A673 (cell line): Measurements from ENCODE around the gene PIGL. TPM values are rescaled to one million over a fixed set of nuclear protein-coding genes. Genes with fewer than 3 reads are reported as not detected.

Source experiments
- BruUV-seq: library from RNA; stranded (reverse); fragments of 400-500 nt; replicated peaks from 2 replicates; lab custom pipeline; 2021; lab: Mats Ljungman, UMichigan
- CTCF ChIA-PET: fragments of 300-600 bp; sonication (Branson Sonifier 250); formaldehyde crosslinking; loops from one replicate; lab custom pipeline; 2022; ENCODE audit warnings: antibody characterized with exemption; lab: Charles Lee
- POLR2A ChIA-PET: fragments of 300-600 bp; sonication (Branson Sonifier 250); formaldehyde crosslinking; loops from one replicate; lab custom pipeline; 2022; ENCODE audit warnings: antibody characterized with exemption; ENCODE audit not compliant: low non-redundant PET; lab: Charles Lee
- DNase-seq: peaks from one replicate; pipeline ENCODE4 v3.0.0-alpha.2; 2015; ENCODE audit warnings: low spot score
- H3K27ac ChIP-seq: fragments of 200-600 bp; sonication (generic); 2 replicates; pipeline ENCODE4 v1.5.1; 2016; ENCODE audit warnings: mixed run types, low read depth, mild to moderate bottlenecking, mixed read lengths, antibody characterized with exemption, low read length; ENCODE audit not compliant: poor library complexity, severe bottlenecking
- H3K27me3 ChIP-seq: fragments of 200-600 bp; sonication (generic); replicated peaks from 2 replicates; pipeline ENCODE4 v1.6.1; 2017; ENCODE audit warnings: mixed run types, low read depth, mild to moderate bottlenecking, mixed read lengths, antibody characterized with exemption, low read length; ENCODE audit not compliant: insufficient read depth, poor library complexity
- H3K36me3 ChIP-seq: fragments of 200-600 bp; sonication (generic); 2 replicates; pipeline ENCODE4 v1.6.1; 2016; ENCODE audit warnings: mixed run types, mild to moderate bottlenecking, mixed read lengths, antibody characterized with exemption, low read length; ENCODE audit not compliant: insufficient read depth, poor library complexity, severe bottlenecking
- H3K4me1 ChIP-seq: fragments of 200-600 bp; sonication (generic); 2 replicates; pipeline ENCODE4 v1.6.1; 2017; ENCODE audit warnings: mixed run types, mild to moderate bottlenecking, mixed read lengths, antibody characterized with exemption, low read length; ENCODE audit not compliant: insufficient read depth, poor library complexity, severe bottlenecking
- H3K4me3 ChIP-seq: fragments of 200-600 bp; sonication (generic); 2 replicates; pipeline ENCODE4 v1.5.1; 2016; ENCODE audit warnings: low read depth, mixed run types, mild to moderate bottlenecking, mixed read lengths, low read length; ENCODE audit not compliant: poor library complexity, severe bottlenecking
- H3K9me3 ChIP-seq: fragments of 200-600 bp; sonication (generic); 2 replicates; pipeline ENCODE4 v1.6.1; 2016; ENCODE audit warnings: mixed run types, low read depth, mild to moderate bottlenecking, mixed read lengths, antibody characterized with exemption, low read length; ENCODE audit not compliant: poor library complexity, severe bottlenecking
- EZH2 ChIP-seq: fragments of 200-600 bp; sonication (generic); IDR thresholded peaks from 2 replicates; pipeline ENCODE4 v1.6.1; 2017; ENCODE audit warnings: borderline replicate concordance, low read depth, mild to moderate bottlenecking, mixed read lengths, antibody characterized with exemption, low read length; ENCODE audit not compliant: poor library complexity, severe bottlenecking
- intact Hi-C: fragments of 100-400 bp; cut with micrococcal nuclease; formaldehyde crosslinking; loops from one replicate; pipeline ENCODE4 v1.10.0; 2022; ENCODE audit not compliant: unreplicated experiment
- total RNA-seq: library from RNA; stranded (reverse); gene quantifications from 2 replicates; pipeline ENCODE4 v1.2.3, GENCODE V29; 2021
- TF ChIP-seq, protein P1 (sequence below): fragments of 300-800, 200-600 bp; sonication (generic); conservative IDR thresholded peaks from 2 replicates; pipeline ENCODE4 v1.5.1; 2017; ENCODE audit warnings: low read depth, mild to moderate bottlenecking, antibody characterized with exemption, low read length, moderate library complexity, mixed read lengths

PIGL gene
- total RNA-seq, 1 experiment from 2014 or later = 31.7 TPM

DNA sequence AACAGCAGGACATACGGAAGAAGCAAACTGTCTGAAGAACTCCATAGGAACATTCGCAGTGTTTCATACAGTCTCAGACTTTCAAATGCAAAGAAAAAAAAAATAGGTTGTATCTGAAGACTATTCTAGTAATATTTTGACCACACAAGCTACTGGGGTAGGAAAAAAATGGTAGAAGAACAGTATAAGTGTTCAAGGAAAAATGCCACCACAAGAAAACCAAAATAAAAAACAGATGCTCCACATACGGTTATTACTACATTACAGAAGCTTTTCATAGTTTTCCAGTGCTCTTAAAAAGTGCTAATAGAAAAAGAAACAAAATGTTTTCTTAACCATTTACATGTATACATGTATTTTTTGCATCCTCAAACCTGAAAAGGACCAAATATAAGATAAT, 5.4 kb upstream of the PIGL start:
- intact Hi-C loops = no loop called here
- CTCF ChIA-PET = no interaction called here

DNA sequence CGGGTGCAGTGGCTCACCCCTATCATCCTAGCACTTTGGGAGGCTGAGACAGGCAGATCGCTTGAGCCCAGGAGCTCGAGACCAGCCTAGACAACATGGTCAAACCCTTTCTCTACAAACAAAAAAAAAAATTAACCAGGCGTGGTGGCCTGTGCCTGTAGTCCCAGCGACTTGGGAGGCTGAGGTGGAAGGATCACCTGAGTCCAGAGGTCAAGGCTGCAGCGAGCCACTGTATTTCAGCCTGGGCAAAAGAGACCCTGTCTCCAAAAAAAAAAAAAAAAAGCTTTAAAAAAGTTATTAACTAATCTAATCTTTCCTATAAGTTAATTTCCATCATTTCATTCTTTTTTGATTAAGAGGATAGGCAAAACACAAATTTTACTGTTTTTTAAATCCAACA, 4.2 kb upstream of the PIGL start:
- no peak for DNase-seq
- Histone ChIP-seq H3K9me3 (no peaks in the 10 kb centered on the region), H3K27ac (no peak overlapping the region), H3K27me3 (no peaks in the 10 kb centered on the region), H3K4me3 (no peak overlapping the region), H3K4me1 (peaks cover 15% of the 10 kb centered on the region), H3K36me3 (no peaks in the 10 kb centered on the region)
- no TSS peak for BruUV-seq
- POLR2A ChIA-PET = interaction anchor here (0.6 kb wide), 2 partner anchors 17 to 221 kb away, joined by 7 to 9 read pairs; no protein-coding TSS in a partner anchor
- CTCF ChIA-PET = no interaction called here
- TF ChIP-seq EZH2 = no peak
- TF ChIP-seq, protein P1, sequence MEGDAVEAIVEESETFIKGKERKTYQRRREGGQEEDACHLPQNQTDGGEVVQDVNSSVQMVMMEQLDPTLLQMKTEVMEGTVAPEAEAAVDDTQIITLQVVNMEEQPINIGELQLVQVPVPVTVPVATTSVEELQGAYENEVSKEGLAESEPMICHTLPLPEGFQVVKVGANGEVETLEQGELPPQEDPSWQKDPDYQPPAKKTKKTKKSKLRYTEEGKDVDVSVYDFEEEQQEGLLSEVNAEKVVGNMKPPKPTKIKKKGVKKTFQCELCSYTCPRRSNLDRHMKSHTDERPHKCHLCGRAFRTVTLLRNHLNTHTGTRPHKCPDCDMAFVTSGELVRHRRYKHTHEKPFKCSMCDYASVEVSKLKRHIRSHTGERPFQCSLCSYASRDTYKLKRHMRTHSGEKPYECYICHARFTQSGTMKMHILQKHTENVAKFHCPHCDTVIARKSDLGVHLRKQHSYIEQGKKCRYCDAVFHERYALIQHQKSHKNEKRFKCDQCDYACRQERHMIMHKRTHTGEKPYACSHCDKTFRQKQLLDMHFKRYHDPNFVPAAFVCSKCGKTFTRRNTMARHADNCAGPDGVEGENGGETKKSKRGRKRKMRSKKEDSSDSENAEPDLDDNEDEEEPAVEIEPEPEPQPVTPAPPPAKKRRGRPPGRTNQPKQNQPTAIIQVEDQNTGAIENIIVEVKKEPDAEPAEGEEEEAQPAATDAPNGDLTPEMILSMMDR = no peak
- intact Hi-C loops = no loop called here

More for the DNA sequence above, 5.4 kb upstream of the PIGL start:
- TF ChIP-seq EZH2 = no peak
- TF ChIP-seq, protein P1 = no peak
- Histone ChIP-seq H3K27ac (no peak overlapping the region), H3K9me3 (no peaks in the 10 kb centered on the region), H3K36me3 (no peaks in the 10 kb centered on the region), H3K4me1 (peaks cover 11% of the 10 kb centered on the region), H3K27me3 (no peaks in the 10 kb centered on the region), H3K4me3 (no peak overlapping the region)
- DNase-seq = no peak
- no TSS peak for BruUV-seq
- POLR2A ChIA-PET = no interaction called here

DNA sequence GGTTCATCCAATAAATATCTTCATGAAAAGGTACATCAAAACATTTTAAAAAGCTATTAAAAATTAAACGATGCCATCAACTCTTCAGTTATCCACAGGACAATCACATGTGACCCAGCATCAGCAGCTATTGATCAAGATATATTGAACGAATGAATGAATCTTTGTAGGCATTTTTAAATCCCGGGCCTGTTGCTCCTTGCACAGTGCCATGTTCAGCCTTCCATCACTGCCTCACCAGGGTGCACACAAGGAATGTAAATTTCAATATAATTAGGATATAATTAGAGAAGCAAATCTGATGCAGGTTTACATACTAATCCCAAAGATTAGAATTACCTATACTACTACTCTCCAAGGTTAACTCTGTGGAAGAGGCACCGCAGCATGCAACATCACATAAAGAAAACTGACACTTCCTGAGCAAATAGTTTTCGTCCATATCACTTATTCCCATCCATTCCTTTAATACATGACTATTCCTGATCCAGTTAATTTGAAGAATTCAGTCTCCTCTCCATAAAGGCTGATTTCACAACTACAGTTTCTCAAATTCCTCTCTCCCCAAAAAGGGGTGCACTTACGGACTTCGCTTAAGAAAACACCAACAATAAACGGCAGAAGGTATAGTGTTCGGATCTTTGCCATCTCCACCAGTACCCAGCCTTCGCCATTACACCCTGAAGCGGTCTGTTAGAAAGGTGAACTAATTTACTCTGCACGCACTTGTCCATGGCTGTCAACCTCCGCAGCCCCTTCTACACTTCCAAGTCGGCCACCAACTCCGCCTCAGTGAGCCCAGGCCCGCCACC, 2.6 kb upstream of the PIGL start:
- ChIA-PET CTCF (no interaction called here), POLR2A (no interaction called here)
- H3K4me3 ChIP-seq = peak overlapping the region; percentile 97
- no peak for TF ChIP-seq EZH2
- TF ChIP-seq, protein P1 = no peak
- no peak for DNase-seq
- intact Hi-C loops = no loop called here
- H3K36me3 ChIP-seq = no peaks in the 10 kb centered on the region
- H3K9me3 ChIP-seq = no peaks in the 10 kb centered on the region
- no peaks in the 10 kb centered on the region for H3K27me3 ChIP-seq
- peaks cover 19% of the 10 kb centered on the region for H3K4me1 ChIP-seq
- BruUV-seq = no TSS peak
- H3K27ac ChIP-seq = peak overlapping the region; percentile 97
